GM15510 (cell line): Measurements from ENCODE around the gene IMPDH1.

Source experiments
- POLR2A ChIP-seq: IDR thresholded peaks from 3 replicates; pipeline ENCODE4 v1.6.1; 2011; ENCODE audit warnings: borderline replicate concordance; ENCODE audit not compliant: insufficient read length; ENCODE audit errors: extremely low read depth

Gene IMPDH1

GRCh38 chr7:128409596-128410450, at the start of gene IMPDH1:
TSS of gene IMPDH1 (minus strand) at chr7:128409982. CDS start at chr7:128409901, 81 bp downstream.
- peak; percentile 55 for TF ChIP-seq POLR2A

- TF ChIP-seq POLR2A: no peak
These were observed 49.7 kb upstream of the IMPDH1 start for GRCh38 chr7:128459394-128459878.

GRCh38 chr7:128458956-128459355, 49.2 kb upstream of the IMPDH1 start:
- TF ChIP-seq POLR2A: no peak

- no peak for TF ChIP-seq POLR2A
These were observed 46.5 kb upstream of the IMPDH1 start for GRCh38 chr7:128456255-128456725.

GRCh38 chr7:128455543-128456254, 45.9 kb upstream of the IMPDH1 start, which contains the start of gene HILPDA:
TSS of gene HILPDA (plus strand) at chr7:128455878. CDS start at chr7:128457269, 1,391 bp downstream.
- peak; percentile 89 for TF ChIP-seq POLR2A

- TF ChIP-seq POLR2A: no peak
These were observed 45.2 kb upstream of the IMPDH1 start for GRCh38 chr7:128454808-128455542.

GRCh38 chr7:128453836-128454804, 44.3 kb upstream of the IMPDH1 start:
- TF ChIP-seq POLR2A: no peak

- no peak for TF ChIP-seq POLR2A
These were observed 42.8 kb upstream of the IMPDH1 start for GRCh38 chr7:128452552-128452951.

- TF ChIP-seq POLR2A: no peak
These were observed 41.1 kb upstream of the IMPDH1 start for GRCh38 chr7:128450913-128451312.

- no peak for TF ChIP-seq POLR2A
These were observed 40.6 kb upstream of the IMPDH1 start for GRCh38 chr7:128450409-128450808.

GRCh38 chr7:128448751-128449302, 39.0 kb upstream of the IMPDH1 start:
- no peak for TF ChIP-seq POLR2A

- no peak for TF ChIP-seq POLR2A
These were observed 38.3 kb upstream of the IMPDH1 start for GRCh38 chr7:128447941-128448564.

- TF ChIP-seq POLR2A: no peak
These were observed 36.5 kb upstream of the IMPDH1 start for GRCh38 chr7:128446306-128446705.
